MCF 10A (cell line): ENCODE results near the gene TMIGD2. TPM values are rescaled to one million over a fixed set of nuclear protein-coding genes. Genes with fewer than 3 reads are reported as not detected.

Experiments used
- BruUV-seq: library from RNA; stranded (reverse); fragments of 400-500 nt; replicated peaks from 2 replicates; lab custom pipeline; 2021; lab: Mats Ljungman, UMichigan
- CTCF ChIA-PET: fragments of 300-600 bp; sonication (Branson Sonifier 250); formaldehyde crosslinking; extraction: SDS; loops from one replicate; lab custom pipeline; 2021; ENCODE audit warnings: antibody characterized with exemption, inconsistent platforms; lab: Yijun Ruan, JAX
- POLR2A ChIA-PET: fragments of 300-600, 350-650 bp; sonication (Branson Sonifier 250); formaldehyde crosslinking; extraction: SDS; loops from one replicate; lab custom pipeline; 2020; ENCODE audit warnings: antibody characterized with exemption, inconsistent platforms; lab: Yijun Ruan, JAX
- DNase-seq: peaks from one replicate; pipeline ENCODE4 v3.0.0-alpha.2; 2018; ENCODE audit not compliant: unreplicated experiment
- H3K27ac Mint-ChIP-seq: one replicate; pipeline ENCODE4 v1.8.0; 2022; ENCODE audit warnings: mild to moderate bottlenecking, low read depth, mixed read lengths; ENCODE audit not compliant: unreplicated experiment
- H3K27me3 Mint-ChIP-seq: one replicate; pipeline ENCODE4 v1.8.0; 2022; ENCODE audit warnings: mixed read lengths; ENCODE audit not compliant: insufficient read depth, unreplicated experiment
- H3K36me3 Mint-ChIP-seq: one replicate; pipeline ENCODE4 v1.8.0; 2022; ENCODE audit warnings: mild to moderate bottlenecking, moderate library complexity, mixed read lengths; ENCODE audit not compliant: insufficient read depth, unreplicated experiment
- H3K4me1 Mint-ChIP-seq: one replicate; pipeline ENCODE4 v1.8.0; 2022; ENCODE audit warnings: mixed read lengths; ENCODE audit not compliant: insufficient read depth, unreplicated experiment
- H3K4me3 Mint-ChIP-seq: one replicate; pipeline ENCODE4 v1.8.0; 2022; ENCODE audit warnings: mild to moderate bottlenecking, moderate library complexity, mixed read lengths; ENCODE audit not compliant: unreplicated experiment
- H3K9me3 Mint-ChIP-seq: one replicate; pipeline ENCODE4 v1.8.0; 2022; ENCODE audit warnings: mixed read lengths; ENCODE audit not compliant: unreplicated experiment
- intact Hi-C: fragments of 100-400 bp; cut with micrococcal nuclease; formaldehyde crosslinking; loops from 2 replicates; pipeline ENCODE4 v1.14.1; 2022
- total RNA-seq: library from RNA; stranded (reverse); gene quantifications from 2 replicates; pipeline ENCODE4 v1.2.3, GENCODE V29; 2022
- TF ChIP-seq, protein P1 (sequence below): fragments of 200-600 bp; IDR thresholded peaks from one replicate; pipeline ENCODE4 v1.8.0; 2022; ENCODE audit warnings: antibody characterized with exemption, mild to moderate bottlenecking; ENCODE audit not compliant: unreplicated experiment

The TMIGD2 gene
- total RNA-seq, 1 experiment from 2014 or later, result not detected

DNA sequence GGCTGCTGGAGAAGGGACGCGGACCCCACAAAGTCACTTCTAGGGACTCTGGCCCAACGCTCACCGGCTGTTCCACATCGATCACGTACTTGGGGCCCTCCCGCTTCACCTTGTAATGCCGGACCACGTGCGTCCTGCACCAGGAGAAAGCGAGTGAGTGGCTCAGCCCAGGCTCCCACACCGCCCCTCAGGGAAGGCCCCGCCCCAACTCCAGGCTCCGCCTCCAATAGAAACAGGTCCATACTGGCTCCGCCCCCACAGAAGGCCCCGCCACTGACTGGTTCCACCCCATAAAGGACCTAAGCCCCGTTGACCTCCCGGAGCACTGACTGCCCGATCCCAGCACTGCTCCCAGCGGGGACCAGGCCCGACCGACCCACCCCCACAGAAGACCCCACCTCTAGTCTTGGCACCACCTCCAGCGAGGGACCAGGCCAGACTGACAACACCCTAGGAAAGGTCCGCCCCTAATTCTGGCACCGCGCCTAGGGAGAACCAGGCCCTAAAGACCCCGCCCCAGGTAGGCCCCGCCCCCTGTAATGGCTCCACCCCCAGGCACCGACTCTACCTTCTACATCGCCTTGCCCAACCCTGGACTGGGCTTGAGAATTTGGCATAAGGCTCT, 25.2 kb upstream of the TMIGD2 start:
- TF ChIP-seq, protein P1, sequence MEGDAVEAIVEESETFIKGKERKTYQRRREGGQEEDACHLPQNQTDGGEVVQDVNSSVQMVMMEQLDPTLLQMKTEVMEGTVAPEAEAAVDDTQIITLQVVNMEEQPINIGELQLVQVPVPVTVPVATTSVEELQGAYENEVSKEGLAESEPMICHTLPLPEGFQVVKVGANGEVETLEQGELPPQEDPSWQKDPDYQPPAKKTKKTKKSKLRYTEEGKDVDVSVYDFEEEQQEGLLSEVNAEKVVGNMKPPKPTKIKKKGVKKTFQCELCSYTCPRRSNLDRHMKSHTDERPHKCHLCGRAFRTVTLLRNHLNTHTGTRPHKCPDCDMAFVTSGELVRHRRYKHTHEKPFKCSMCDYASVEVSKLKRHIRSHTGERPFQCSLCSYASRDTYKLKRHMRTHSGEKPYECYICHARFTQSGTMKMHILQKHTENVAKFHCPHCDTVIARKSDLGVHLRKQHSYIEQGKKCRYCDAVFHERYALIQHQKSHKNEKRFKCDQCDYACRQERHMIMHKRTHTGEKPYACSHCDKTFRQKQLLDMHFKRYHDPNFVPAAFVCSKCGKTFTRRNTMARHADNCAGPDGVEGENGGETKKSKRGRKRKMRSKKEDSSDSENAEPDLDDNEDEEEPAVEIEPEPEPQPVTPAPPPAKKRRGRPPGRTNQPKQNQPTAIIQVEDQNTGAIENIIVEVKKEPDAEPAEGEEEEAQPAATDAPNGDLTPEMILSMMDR, result no peak
- intact Hi-C loops, result no loop called here
- no TSS peak for BruUV-seq
- Mint-ChIP-seq H3K36me3 (no peaks in the 10 kb centered on the region), H3K4me3 (no peak overlapping the region), H3K27me3 (no peaks in the 10 kb centered on the region), H3K9me3 (no peaks in the 10 kb centered on the region), H3K4me1 (no peaks in the 10 kb centered on the region), H3K27ac (no peak overlapping the region)
- DNase-seq, result no peak
- ChIA-PET CTCF (no interaction called here), POLR2A (no interaction called here)

DNA sequence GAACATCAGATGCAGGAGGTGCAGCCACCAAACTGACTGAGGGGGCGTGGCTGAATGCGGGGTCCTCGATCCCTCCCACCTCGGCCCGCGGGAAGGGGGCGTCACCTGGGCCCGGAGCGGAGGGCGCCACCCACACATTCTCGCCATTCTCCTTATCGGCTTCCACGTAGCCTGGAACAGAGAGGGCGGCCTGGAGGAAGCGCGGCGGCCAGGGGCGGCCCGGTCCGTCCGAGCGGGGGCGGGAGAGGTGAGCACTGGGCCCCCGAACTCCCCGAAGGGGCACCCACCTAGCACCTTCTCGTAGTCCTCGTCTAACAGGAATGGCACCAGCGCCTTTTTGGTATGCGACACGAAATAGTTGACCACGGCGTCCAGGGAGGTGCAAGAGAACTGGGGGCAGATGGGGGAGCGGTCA, 24.7 kb upstream of the TMIGD2 start:
- BruUV-seq, result no TSS peak
- H3K27ac Mint-ChIP-seq, result no peak overlapping the region
- H3K9me3 Mint-ChIP-seq, result no peaks in the 10 kb centered on the region
- H3K27me3 Mint-ChIP-seq, result no peaks in the 10 kb centered on the region
- intact Hi-C loops, result no loop called here
- no peak for DNase-seq
- CTCF ChIA-PET, result interaction anchor here (0.7 kb wide), 1 partner anchor 13 kb away, joined by 3 read pairs; no protein-coding TSS in a partner anchor
- TF ChIP-seq, protein P1, result no peak
- no peaks in the 10 kb centered on the region for H3K36me3 Mint-ChIP-seq
- no peaks in the 10 kb centered on the region for H3K4me1 Mint-ChIP-seq
- POLR2A ChIA-PET, result no interaction called here
- H3K4me3 Mint-ChIP-seq, result no peak overlapping the region

DNA sequence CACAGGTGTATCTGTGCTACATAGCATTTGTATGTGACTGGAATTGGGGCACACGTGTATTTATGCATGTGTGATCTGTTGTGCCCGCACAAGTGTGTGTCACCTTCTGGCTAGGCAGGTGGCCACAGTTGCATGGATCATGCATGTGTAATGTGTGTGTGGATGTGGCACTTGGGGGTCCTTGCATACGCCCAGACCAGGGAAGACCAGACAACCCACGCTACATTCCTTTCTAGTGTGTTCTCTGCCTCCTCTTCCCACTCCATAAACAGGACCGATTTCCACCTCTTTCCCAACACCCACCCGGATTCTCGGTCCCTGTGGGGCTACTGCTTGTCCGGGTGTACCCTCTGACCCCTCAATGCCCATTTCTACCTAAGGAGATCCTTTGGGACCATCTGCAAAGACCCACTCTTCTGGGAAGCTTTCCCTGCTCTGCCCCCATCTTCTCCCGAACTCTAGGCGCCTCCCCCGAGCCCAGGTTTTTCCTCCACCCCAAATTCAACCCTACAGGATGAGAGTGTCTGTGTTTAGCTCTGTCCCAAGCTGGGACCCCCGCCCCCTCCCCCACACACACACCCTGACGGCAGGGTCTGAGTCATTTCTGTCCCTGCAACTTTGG, 24.1 kb upstream of the TMIGD2 start:
- no peak overlapping the region for H3K27ac Mint-ChIP-seq

DNA sequence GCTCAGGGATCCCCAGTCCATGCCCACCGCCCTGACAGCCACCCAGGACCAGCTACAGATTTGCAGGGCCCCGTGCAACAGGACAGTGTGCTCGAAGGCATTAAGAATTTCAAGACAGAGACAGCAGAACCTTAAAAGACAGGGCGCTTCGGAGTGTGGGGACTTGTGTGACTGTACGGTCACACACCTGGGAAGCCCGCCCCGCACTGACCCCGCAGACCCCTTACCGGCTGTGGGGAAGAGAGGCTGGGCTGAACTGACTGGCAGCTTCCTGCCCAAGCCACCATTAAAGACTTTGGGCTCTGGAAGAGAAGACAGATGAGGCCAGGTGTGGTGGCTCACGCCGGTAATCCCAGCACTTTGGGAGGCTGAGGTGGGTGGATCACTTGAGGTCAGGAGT, 22.0 kb upstream of the TMIGD2 start:
- intact Hi-C loops, result no loop called here
- peaks cover 11% of the 10 kb centered on the region for H3K9me3 Mint-ChIP-seq
- no peak overlapping the region for H3K4me3 Mint-ChIP-seq
- H3K27me3 Mint-ChIP-seq, result no peaks in the 10 kb centered on the region
- BruUV-seq, result no TSS peak
- no peaks in the 10 kb centered on the region for H3K4me1 Mint-ChIP-seq
- ChIA-PET POLR2A (no interaction called here), CTCF (interaction anchor here (0.9 kb wide), 1 partner anchor 12 kb away, joined by 3 read pairs; no protein-coding TSS in a partner anchor)
- TF ChIP-seq, protein P1, result no peak
- H3K27ac Mint-ChIP-seq, result no peak overlapping the region
- no peak for DNase-seq
- H3K36me3 Mint-ChIP-seq, result no peaks in the 10 kb centered on the region

More for the DNA sequence above, 24.1 kb upstream of the TMIGD2 start:
- intact Hi-C loops, result no loop called here
- TF ChIP-seq, protein P1, result no peak
- POLR2A ChIA-PET, result no interaction called here
- Mint-ChIP-seq H3K4me1 (no peaks in the 10 kb centered on the region), H3K9me3 (no peaks in the 10 kb centered on the region), H3K4me3 (no peak overlapping the region), H3K27me3 (no peaks in the 10 kb centered on the region), H3K36me3 (no peaks in the 10 kb centered on the region)
- BruUV-seq, result no TSS peak
- DNase-seq, result no peak
- CTCF ChIA-PET, result interaction anchor here (0.7 kb wide), 1 partner anchor 14 kb away, joined by 3 read pairs; no protein-coding TSS in a partner anchor
